KBM-7 (cell line): ENCODE data around the gene MAP4K4.
A peak's percentile ranks its signal among the peaks of the same experiment; 100 is the strongest.

ENCODE experiments used
- DNase-seq: peaks from one replicate; pipeline ENCODE4 v3.0.0-alpha.2; 2015
- in situ Hi-C: fragments of 300-500 bp; cut with MboI; formaldehyde crosslinking; loops from 2 replicates; pipeline ENCODE4 v1.14.3; 2020; ENCODE audit warnings: low sequenced_read_pairs, low pct_unique_long_range_greater_than_20kb, mixed read lengths

MAP4K4 gene

DNA sequence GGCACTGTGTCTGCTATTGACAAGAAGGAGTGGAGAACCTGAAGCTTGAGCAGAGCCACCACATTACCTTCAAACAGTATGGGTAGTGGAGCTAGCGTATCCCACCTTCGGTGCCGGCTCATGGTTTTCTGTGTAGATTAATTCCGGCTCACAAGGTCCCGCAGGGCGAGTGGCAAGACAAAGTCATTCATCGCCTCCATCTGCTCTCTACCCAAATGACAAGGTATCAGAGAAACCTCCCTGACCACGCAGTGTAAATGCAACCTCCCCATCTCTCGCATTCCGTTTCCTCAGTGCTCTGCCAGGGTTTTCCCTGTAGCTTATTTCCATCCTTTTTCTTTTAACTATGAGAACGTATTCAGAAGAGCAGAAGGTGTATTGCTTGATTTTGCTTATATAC is 79.8 kb downstream of the MAP4K4 start:
- no peak for DNase-seq
- in situ Hi-C loops = no loop called here

DNA sequence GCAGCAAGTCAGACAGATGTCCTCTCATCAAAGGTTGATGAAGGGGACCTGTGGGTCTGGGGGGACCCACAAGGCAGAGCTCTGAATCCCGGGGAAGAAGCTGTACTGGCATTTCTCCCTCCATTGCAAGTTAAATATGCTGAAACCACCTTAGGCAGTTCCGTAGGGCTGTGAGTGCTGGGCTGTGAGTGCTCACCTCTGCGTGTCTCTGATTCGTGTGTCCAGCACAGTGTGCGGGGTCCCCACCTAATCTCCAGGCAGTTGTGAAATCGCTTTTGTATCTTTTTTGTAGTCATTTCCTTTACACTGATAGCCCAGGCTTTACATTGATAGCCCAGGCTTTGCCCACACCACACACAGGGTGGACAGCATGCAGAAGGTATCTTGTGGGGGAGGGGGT is 80.6 kb downstream of the MAP4K4 start:
- no peak for DNase-seq
- in situ Hi-C loops = no loop called here

DNA sequence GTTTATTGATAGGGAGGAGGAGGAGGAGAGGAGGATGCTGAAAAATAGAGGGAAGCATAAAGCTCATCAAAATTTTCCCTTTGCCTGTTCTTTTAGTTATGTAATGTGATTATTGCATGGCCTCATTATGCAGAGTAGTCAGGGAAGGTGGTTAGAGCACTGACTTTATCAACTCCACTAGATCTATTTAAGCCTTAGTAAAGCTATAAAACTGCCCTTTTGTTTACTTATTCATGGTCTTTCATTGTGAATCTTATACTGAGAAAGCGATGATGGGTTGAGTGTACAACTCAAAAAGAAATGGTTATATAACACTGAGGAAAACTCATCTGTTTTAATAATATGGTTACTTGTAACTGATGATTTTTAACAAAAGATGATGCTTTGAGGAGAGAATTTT is 81.7 kb downstream of the MAP4K4 start:
- in situ Hi-C loops = no loop called here
- no peak for DNase-seq

DNA sequence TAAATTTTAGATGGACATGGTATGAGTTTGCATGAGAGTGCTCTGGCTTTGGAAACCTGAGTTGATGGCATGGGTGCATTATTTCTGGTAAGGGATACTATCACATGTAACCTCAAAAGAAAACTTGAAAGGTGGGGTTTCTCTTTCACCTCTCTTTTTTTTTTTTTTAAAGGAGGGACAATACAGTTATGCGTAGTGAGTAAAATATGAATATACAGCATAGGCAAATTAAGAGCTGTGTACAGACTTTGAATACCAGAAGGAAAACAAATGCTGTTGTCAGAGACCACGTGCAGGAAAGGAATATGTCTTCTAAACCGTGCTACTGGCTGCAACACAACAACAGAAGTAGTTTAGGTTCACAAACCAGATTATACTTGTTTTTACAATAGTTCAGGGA is 82.1 kb downstream of the MAP4K4 start:
- in situ Hi-C loops = no loop called here
- no peak for DNase-seq

DNA sequence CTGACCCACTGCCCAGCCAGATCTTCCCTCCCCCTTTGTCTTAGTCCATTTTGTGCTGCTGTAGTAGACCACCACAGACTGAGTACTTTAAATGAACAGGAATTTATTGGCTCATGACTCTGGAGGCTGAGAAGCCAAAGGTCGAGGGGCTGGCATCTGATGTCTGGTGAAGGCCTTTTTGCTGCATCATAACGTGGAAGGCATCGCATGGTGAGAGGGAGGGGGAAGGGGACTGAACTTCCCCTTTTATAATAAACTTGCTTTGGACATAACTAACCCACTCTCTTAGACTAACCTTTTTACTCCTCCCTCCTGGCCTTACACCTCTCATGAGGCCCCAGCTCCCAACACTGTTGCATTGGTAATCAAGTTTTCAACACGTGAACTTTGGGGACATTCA is 83.8 kb downstream of the MAP4K4 start:
- DNase-seq = peak; percentile 88
- in situ Hi-C loops = no loop called here

DNA sequence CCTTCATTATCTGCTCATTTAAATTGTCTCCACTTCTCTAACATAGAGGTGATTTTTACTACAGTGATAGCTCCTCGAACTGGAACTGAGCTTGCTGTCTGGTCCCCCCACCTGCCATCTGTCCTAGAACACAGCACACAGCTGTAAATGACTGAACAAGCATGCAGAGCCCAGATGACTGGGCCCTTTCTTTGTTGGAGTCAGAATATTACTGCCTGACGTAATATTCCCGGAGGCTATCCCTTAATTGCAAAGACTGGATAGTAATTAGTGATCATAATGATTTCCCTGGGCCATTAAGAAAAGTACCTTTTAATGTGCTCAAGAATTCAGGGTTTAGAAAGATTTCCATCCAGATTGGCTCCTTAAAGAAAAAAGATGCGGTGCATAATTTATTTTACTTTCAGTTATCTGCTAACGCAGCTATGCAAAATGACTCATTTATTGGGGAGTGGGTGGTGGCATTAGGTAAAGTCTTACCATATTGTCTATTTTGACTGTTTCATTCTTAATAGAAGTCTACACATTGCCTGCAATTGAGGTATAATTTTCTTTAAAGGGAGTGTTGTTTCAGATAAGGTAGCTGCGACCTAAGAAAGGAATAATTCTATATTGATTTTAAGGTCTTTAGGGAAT is 84.4 kb downstream of the MAP4K4 start:
- no peak for DNase-seq
- in situ Hi-C loops = no loop called here

DNA sequence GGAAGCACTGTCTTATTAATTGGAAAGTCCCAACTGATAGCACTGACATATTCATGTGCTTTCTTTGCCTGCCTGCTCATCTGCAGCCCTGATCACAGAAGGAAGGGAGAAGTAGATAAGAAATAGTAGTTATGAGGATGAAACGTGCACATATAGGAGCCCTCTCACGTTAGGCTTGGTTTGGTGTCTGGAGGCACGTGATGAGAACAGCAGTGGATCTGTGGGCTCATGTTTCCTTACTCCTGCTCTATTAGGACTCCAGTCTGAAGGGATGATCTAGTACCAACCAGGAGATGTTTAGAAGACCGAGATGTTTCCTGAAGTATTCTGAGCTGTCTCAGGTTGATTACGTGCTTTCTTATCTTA is 84.9 kb downstream of the MAP4K4 start:
- no peak for DNase-seq
- in situ Hi-C loops = no loop called here

DNA sequence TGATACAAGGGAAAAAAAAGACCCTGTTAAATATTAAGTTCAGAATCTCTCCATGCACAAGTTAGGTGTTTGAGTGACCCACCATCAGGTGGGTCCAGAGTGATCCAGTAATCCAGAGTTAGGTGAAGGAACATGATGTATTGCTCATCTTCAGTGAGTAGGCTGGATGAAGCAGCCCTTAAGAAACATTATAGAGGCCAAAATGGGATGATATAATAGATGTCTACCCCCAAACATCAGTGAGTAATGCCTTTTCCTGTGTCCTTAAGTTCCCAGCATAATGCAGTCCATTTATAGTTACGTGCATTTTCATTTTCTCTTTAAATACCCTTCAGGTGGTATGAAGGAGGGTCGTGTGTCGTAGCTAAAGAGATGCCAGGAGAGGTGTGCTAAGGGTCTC is 89.6 kb downstream of the MAP4K4 start:
- no peak for DNase-seq
- in situ Hi-C loops = no loop called here

DNA sequence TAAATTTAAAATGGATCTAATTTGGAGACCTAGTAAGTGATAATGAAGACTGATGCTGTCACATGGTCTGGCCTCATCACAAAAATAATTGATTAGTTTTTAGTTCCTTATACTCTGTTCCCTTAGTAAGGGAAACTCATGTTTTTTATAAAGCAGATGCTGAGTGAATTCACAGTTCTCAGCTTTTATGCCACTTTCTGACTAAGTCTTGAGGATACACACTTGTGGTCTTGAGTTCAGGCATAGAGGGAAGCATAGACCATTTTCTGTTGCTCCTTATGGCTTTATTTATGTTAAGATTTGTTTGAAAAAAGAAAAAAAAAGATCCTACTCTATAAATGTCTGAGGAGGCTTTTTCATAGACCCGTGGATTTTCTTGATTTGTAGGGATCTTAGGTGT is 91.1 kb downstream of the MAP4K4 start:
- no peak for DNase-seq
- in situ Hi-C loops = no loop called here

DNA sequence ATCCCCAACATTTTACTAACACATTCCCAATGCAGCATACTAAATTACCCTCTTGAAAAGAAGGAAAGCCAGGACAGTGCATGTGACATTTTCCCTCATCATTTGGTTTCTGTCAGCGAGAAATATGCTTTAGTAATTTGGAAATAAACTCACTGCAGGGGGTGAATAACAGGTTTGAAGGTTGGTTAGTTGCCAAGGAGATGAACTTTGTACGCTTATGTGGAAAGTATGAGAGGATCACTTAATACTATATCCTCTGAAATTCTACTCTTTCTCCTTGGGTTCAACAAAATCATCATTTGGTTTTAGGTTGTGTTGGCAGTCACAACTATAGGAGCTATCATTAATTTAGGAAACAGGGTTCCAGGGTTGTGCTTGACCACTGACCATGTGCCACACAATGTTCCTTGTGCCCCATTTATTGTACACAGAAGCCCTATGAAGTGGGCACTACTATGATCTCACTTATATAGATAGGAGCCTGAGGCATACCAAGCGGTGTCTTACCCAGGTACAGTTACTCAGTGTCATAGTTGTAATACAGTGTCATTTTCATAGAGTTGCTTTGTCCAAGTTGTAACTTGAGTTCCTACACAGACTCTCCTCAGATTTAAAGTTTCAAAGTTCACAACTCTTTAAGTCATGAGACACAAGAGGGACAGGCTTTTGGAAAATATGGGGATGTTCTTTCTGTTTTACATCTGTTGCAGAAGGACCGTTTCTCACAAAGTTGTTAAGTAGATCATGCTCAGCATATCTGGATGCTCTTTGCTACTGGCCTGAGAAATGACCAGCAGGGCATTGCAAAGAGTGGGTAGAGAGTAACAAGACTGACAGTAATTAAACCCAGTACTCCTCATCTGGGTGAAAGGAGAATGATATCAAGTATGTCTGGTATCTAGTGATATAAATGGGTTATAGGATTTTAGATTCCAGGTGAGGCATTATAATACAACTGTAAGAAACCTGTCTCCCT is 91.8 kb downstream of the MAP4K4 start:
- in situ Hi-C loops = no loop called here
- DNase-seq = no peak

DNA sequence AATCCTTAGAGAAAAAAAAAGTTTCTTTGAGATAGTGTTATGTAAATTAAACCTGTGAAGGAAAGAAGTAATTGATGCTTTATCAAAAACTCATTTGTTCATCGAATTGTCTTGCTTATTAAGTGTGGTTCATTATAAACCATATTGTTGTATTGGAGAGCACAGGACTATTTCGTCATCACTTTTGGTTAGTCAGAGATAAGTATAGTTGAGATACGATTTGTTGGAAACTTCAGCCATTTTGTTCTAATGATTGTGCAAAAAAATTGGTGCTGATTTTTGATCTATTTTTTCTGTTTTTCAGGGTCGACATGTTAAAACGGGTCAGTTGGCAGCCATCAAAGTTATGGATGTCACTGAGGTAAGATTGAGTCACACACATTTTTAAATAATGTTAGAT is 92.9 kb downstream of the MAP4K4 start:
- no peak for DNase-seq
- in situ Hi-C loops = no loop called here

DNA sequence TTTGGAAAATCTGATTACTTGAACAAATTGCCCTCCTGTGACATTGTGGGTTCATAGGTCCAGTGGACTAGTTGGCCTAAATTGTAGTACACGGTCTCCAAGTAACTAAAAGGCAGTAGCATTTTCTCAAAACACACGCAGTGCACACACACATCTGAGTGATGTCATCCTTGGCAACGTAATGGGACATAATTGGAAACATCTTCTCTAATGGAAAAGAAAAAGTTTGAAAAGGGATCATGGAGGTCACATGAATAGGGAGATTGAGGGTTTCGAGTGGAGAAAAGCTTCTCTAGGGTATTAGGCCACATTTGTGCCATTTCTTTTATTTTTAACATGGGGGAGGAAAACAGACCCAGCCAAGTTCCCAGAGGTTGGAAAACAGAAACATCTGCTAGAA is 93.3 kb downstream of the MAP4K4 start:
- in situ Hi-C loops = no loop called here
- no peak for DNase-seq

DNA sequence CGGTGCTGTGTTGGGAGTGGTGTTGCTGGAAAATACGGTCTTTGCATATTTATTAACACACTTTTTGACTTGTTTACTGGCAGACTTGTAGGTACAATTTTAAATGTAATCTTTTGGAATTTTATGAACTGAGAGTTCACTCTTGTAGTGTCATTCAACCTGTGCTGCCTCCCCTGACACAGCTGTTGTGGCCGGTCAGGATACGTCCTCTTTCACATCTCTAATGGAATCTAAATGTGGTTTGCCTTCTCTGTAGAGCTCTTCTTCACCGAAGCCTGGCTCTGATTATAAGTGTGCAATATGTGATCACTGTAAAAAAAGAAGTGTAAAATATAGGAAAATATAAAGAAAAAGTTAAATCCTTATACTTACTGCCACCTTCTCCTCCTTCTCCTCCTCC is 94.7 kb downstream of the MAP4K4 start:
- no peak for DNase-seq
- in situ Hi-C loops = no loop called here

DNA sequence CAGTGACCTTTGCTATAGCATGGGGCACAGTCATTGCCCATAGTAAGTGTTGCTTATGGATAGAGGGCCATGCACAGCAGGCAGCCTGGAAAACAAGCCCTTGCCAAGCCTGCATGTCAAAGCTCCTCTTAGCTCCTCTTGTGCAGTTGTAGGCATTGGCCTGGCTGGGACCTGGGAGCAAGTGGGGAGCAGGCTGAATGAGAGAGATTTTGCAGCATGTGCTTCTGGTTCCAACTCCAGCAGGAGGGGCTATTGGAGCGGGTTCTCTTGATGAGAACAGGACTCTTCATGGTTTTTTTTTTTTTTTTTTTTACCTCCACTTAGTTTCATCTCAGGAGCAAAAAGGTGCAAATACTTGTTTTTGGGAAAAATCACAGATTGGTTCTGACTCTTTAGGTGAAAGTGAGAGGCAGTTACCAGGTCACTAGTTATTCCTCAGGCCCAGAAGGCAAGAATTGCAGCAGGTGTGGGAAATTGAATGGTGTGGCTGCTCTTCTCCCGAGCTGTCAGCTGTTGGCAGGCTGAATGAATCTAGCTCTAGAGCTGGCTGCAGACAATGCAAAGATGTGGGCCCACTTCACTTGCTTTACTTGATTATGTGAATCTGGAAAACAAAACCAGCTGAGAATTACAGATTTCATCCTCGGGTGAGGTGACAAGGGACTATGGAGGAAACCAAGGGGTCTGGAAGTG is 95.9 kb downstream of the MAP4K4 start:
- in situ Hi-C loops = no loop called here
- DNase-seq = no peak

DNA sequence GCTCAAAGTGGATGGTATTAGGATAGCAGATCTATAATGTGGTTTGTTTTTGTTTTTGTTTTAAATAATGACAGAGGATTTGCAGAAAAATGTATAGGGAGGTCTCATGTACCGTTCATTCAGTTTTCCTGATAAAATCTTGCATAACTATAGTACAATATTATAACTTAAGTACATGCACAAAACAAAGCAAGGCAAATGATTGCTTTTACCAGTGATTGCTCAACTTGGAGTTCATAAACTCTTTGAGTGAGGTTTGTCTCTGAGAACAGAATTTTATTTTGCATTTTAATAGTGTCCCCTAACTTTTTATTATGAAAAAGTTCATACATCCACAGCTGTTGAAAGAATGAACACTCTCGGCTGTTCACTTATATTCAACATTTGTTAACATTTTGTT is 96.6 kb downstream of the MAP4K4 start:
- no peak for DNase-seq
- in situ Hi-C loops = no loop called here

DNA sequence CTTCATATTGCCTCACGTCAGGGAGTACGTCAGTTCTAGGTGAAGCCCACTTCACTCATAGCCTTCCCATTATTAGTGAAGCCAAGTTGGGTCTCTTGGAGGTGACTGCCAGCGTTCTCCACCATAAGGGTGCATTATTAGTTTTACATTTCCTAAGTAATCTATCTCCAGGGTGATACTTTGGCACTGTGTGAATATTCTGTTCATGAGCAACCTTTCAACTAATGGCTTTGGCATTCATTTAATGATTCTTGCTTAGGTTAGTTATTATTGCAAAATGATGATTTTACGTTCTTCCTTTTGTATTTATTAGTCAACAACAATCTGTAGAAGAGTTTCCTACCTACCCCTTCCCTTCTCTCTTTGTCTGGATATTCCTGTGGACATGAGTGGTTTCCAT is 97.5 kb downstream of the MAP4K4 start:
- no peak for DNase-seq

DNA sequence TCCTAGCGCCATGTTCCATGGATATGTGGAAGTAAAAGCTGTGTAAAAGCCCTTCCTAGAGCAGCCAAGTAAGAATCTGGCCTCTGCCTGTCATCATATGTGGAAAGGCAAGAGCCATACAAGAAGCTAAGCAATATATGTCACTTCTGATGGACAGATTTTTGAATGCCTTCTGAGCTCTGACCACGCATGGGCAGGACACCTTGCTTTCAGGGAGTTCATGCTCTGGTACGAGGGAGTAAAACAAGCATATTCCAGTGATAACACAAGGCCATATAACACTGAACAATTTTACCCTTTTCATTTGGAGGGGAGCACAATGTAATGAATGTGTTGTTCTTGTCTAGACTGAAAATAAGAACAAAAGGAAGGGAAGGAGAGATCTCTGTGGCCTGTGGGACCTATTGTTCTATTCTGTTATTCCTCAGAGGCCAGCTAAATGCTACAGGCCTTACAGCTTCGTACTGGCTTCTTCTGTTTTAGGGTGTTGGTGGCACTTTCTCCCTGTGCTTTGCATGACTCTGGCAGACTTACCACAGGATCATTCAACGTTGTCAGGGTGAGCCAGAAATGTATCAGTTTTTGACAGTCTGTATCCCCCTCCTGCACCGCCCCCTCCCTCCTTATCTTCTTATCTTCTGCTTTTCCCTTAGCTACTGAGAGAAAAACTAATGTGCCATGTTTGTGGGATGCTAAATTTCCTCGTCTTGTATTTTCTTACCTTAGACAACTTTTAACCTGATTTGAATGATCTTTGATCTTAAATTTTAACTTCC is 99.5 kb downstream of the MAP4K4 start:
- DNase-seq = peak; percentile 25
- in situ Hi-C loops = no loop called here

More for the DNA sequence above, 97.5 kb downstream of the MAP4K4 start:
- in situ Hi-C loops = no loop called here

DNA sequence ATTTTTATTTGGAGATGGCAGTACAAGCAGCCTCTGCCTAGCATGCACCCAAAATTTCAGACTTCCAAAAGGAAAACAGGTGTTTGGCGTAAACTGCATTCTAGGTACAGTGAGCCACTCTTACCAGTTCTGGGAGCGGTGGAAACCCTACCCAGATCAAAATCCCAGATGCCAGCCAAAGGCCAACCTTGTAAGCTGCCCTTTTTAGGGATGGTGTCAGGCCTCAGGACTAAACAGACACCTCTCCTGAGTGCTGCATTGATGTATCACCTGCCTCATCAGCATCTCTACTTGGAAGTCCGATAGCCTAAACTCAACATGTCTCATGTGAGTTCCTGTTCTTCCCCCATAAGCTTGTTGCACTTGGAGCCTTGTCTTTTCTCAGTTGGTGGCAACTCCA is 104.0 kb downstream of the MAP4K4 start:
- in situ Hi-C loops = no loop called here
- DNase-seq = no peak

DNA sequence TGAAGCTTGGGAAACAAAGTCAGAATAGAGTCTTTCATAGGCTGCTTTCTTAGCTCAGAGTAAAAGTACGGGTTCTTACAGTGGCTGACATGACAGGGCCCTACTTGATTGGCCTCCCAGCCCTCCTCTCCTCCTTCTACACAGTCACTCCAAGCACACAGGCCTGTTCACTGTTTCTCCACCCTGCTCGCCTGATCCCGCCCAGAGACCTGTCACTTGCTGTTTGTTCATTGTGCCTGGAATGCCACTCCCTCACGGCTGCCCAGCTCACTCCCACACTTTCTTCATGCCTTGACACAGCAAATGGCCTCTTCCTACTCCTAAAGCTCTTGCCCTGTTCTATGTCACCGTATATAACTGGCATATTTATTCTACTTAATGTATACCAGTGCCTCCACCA is 104.8 kb downstream of the MAP4K4 start:
- no peak for DNase-seq
- in situ Hi-C loops = no loop called here

DNA sequence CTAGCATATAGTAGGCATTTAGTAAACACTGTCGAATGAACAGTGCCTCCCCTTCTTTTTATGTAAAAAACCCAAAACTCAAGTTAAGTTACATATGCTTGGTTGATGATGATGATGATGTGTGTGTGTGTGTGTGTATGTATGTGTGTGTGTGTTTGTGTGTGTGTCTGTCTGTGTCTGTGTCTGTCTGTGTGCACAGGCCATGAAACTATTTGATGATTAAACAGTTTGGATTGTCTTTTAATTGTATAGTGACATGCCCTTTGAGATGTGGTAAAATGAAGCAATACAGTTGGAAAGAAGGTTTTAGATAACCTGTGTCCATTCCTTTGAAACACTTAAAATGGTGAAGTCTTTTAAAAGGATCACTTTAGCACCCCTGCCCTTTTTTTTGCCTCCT is 105.6 kb downstream of the MAP4K4 start:
- in situ Hi-C loops = no loop called here
- no peak for DNase-seq
